H1 (cell line): ENCODE measurements around the gene FNIP2. TPM values are rescaled to one million over a fixed set of nuclear protein-coding genes. Genes with fewer than 3 reads are reported as not detected.

ENCODE experiments used
- ASH2L ChIP-seq: fragments of 200-600, 300-600 bp; sonication (generic); IDR thresholded peaks from one replicate; pipeline ENCODE4 v1.7.1; 2017; ENCODE audit warnings: low read length
- CEBPB ChIP-seq: IDR thresholded peaks from 2 replicates; pipeline ENCODE4 v1.6.1; 2012; ENCODE audit warnings: low read depth, low read length
- CTBP2 ChIP-seq: IDR thresholded peaks from 2 replicates; pipeline ENCODE4 v1.7.0; 2011; ENCODE audit warnings: borderline replicate concordance, mild to moderate bottlenecking, moderate library complexity, mixed read lengths, low read length; ENCODE audit not compliant: insufficient read depth, insufficient read length
- EP300 ChIP-seq, 2 experiments: IDR thresholded peaks; 1 replicate in 1 of 2; 2 replicates in 1 of 2; pipeline ENCODE4 v1.6.1; 2011 to 2012; ENCODE audit warnings: low read depth in 2 of 2, low read length in 2 of 2, mild to moderate bottlenecking in 2 of 2, borderline replicate concordance in 1 of 2, inconsistent platforms in 1 of 2, moderate library complexity in 1 of 2
- GTF2F1 ChIP-seq: IDR thresholded peaks from 2 replicates; pipeline ENCODE4 v1.6.1; 2012; ENCODE audit warnings: low read depth, low read length, improper control_type of control experiment, borderline replicate concordance
- KDM1A ChIP-seq: fragments of 200-600, 300-600 bp; sonication (generic); IDR thresholded peaks from 2 replicates; pipeline ENCODE4 v1.7.1; 2016; ENCODE audit warnings: mild to moderate bottlenecking, low read length, borderline replicate concordance
- MAX ChIP-seq: IDR thresholded peaks from 2 replicates; pipeline ENCODE4 v1.6.1; 2012; ENCODE audit warnings: inconsistent platforms
- NRF1 ChIP-seq: IDR thresholded peaks from 2 replicates; pipeline ENCODE4 v1.6.1; 2011; ENCODE audit warnings: mild to moderate bottlenecking, low read depth, low read length, improper control_type of control experiment
- PHF8 ChIP-seq: fragments of 200-600 bp; sonication (generic); conservative IDR thresholded peaks from 2 replicates; pipeline ENCODE4 v1.7.1; 2012; ENCODE audit warnings: low read depth, mild to moderate bottlenecking, inconsistent platforms, low read length, moderate library complexity
- POLR2A ChIP-seq, 2 experiments: IDR thresholded peaks; 1 replicate in 1 of 2; 2 replicates in 1 of 2; pipeline ENCODE4 v1.6.1; 2011; ENCODE audit warnings: low read depth in 2 of 2, low read length in 2 of 2, mild to moderate bottlenecking in 2 of 2; ENCODE audit errors: control extremely low read depth in 1 of 2
- RBBP5 ChIP-seq: IDR thresholded peaks from 2 replicates; pipeline ENCODE4 v1.7.1; 2012; ENCODE audit warnings: low read depth, mild to moderate bottlenecking, inconsistent platforms, low read length, moderate library complexity, borderline replicate concordance
- SAP30 ChIP-seq: fragments of 300-600 bp; sonication (generic); IDR thresholded peaks from 2 replicates; pipeline ENCODE4 v1.7.1; 2012; ENCODE audit warnings: low read length, moderate library complexity, mild to moderate bottlenecking, inconsistent platforms; ENCODE audit not compliant: insufficient read depth, insufficient replicate concordance
- SP1 ChIP-seq: IDR thresholded peaks from 2 replicates; pipeline ENCODE4 v1.6.1; 2011; ENCODE audit warnings: low read depth, low read length
- TAF1 ChIP-seq: IDR thresholded peaks from 2 replicates; pipeline ENCODE4 v1.6.1; 2011; ENCODE audit warnings: mild to moderate bottlenecking, low read depth, low read length
- TAF7 ChIP-seq: optimal IDR thresholded peaks from 2 replicates; pipeline ENCODE3; 2011; ENCODE audit warnings: low read depth, mild to moderate bottlenecking, inconsistent platforms, low read length, moderate library complexity, borderline replicate concordance
- TCF12 ChIP-seq: IDR thresholded peaks from 2 replicates; pipeline ENCODE4 v1.6.1; 2011; ENCODE audit warnings: low read depth, mild to moderate bottlenecking, low read length
- TEAD4 ChIP-seq: IDR thresholded peaks from 2 replicates; pipeline ENCODE4 v1.6.1; 2012; ENCODE audit warnings: low read depth, low read length, inconsistent platforms, mixed read lengths
- polyA plus RNA-seq, 7 experiments: library from polyadenylated mRNA; depleted of rRNA in 3 of 7; stranded (reverse) in 5 of 7; unstranded in 2 of 7; fragments of >200 nt in 5 of 7; fragments of 200-250 nt in 2 of 7; gene quantifications; 1 replicate in 5 of 7; 2 replicates in 1 of 7; 4 replicates in 1 of 7; pipeline versions ENCODE4 v1.2.1 to v1.2.3, GENCODE V29; 2011 to 2013; ENCODE audit warnings: missing spikeins in 2 of 7, mixed read lengths in 2 of 7
- total RNA-seq: library from RNA; stranded (reverse); fragmentation: NEBNext Ultra II Directional; extraction: Animal tissue kit (Norgen Biotek cat#: 25700); gene quantifications from 2 replicates; pipeline ENCODE4 v1.2.1, GENCODE V29; 2021

Gene FNIP2
- total and polyA plus RNA-seq, 2 of the 8 experiments (the other 6 are each of a cell fraction or from before 2014, with no cell fraction given): 4.0 to 13.0 TPM

DNA sequence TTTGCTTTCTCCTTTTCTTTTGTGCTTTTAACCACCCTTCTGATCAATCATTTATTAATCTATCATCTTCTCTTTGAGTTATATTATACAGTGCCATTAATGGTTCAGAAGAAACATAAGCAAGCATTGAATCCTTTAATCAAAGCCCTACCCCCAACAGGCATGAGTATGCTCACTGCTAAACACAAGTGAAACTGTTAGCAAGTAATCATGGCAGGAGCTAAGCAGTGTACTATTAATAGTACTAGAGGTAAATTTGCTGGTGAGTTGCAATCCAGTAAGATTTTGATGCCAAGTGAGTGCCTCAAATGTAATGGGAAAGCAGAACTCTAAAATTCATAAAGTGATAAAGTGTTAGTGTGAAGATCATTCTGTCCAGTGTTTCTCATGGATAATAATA, 57.2 kb downstream of the FNIP2 start (continued):
- no peak for TF ChIP-seq EP300 (IDR thresholded peaks at IDR 0.05; ENCODE audit: borderline replicate concordance in 1 of 2, low read depth in 2 of 2, low read length in 2 of 2)
- no peak for TF ChIP-seq KDM1A
- no peak for TF ChIP-seq CTBP2
- TF ChIP-seq GTF2F1: no peak
- TF ChIP-seq CEBPB: no peak
- TF ChIP-seq SP1: no peak
- no peak for TF ChIP-seq MAX
- no peak for TF ChIP-seq TAF1
- no peak for TF ChIP-seq RBBP5
- TF ChIP-seq SAP30: no peak
- TF ChIP-seq TEAD4: no peak
- no peak for TF ChIP-seq PHF8
- TF ChIP-seq ASH2L: no peak
- no peak for TF ChIP-seq NRF1
- TF ChIP-seq POLR2A (IDR thresholded peaks at IDR 0.05; ENCODE audit: control extremely low read depth in 1 of 2, low read depth in 2 of 2, low read length in 2 of 2): no peak
- TF ChIP-seq TCF12: no peak
- no peak for TF ChIP-seq TAF7
